COLO668 (cell line): ENCODE results near the gene AKAIN1.

Experiments used
- DNase-seq: peaks from one replicate; lab custom pipeline; 2025; ENCODE audit not compliant: unreplicated experiment; lab: John Stamatoyannopoulos, UW

Gene AKAIN1, protein sequence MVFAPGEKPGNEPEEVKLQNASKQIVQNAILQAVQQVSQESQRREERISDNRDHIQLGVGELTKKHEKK

GRCh38 chr18:5197032-5197434, at the start of gene AKAIN1:
TSS of gene AKAIN1 (minus strand) at chr18:5197257. CDS start at chr18:5197053, 204 bp downstream.
- peak; percentile 57 for DNase-seq

GRCh38 chr18:5244941-5245340, 47.9 kb upstream of the AKAIN1 start:
- no peak for DNase-seq

DNA sequence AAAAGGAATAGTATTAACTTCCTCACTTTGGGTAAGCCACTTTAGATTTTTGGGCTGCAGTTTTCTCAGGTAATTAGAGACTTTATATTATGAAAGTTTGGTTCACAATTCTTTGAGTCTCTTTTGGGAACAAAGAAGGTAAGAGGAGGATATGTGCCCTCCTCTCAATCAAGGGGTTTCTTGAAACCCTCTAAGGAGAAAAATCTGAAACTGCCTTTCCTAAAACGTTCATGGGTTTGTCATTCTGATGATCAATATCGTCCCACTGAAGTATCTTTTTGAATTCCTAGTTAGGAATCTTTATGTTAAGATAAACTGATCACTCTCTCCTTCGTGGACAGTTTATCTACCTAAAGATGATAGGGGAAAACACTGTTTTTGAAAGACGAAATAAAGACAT, 42.4 kb upstream of the AKAIN1 start:
- no peak for DNase-seq

GRCh38 chr18:5238371-5238976, 41.4 kb upstream of the AKAIN1 start:
- peak; percentile 76 for DNase-seq

DNA sequence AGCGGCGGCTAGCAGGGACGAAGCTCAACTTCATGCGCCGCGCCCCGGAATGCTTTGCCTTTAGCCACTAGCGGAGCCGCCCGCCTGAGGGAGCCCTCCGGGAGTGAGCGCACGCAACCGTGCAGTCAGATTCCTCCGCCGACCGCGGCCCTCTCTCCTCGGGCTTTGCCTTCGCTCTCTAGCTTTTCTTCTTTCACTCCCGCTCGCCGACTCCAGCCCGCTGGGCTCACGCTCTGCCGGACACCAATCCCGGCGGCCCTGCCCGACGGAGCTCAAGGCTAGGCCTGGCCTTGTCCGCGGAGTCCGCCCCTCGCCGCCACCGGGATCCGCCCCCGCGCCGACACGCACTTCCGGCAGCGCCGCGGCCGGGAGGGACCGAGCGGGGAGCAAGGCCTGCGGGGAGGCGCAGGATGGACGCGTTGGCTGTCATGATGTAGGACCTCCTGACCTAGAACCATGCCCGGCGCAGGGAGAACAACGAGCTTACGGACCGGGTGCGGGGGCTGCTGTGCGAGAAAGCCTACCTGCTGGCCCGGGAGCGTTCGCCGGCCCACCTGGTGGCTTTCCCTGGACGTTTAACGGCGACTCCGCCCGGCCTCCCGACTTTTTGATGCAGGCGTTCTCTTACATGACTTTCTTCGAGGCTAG, 40.8 kb upstream of the AKAIN1 start:
- peak; percentile 98 for DNase-seq

GRCh38 chr18:5237083-5237722, 40.1 kb upstream of the AKAIN1 start:
- no peak for DNase-seq

DNA sequence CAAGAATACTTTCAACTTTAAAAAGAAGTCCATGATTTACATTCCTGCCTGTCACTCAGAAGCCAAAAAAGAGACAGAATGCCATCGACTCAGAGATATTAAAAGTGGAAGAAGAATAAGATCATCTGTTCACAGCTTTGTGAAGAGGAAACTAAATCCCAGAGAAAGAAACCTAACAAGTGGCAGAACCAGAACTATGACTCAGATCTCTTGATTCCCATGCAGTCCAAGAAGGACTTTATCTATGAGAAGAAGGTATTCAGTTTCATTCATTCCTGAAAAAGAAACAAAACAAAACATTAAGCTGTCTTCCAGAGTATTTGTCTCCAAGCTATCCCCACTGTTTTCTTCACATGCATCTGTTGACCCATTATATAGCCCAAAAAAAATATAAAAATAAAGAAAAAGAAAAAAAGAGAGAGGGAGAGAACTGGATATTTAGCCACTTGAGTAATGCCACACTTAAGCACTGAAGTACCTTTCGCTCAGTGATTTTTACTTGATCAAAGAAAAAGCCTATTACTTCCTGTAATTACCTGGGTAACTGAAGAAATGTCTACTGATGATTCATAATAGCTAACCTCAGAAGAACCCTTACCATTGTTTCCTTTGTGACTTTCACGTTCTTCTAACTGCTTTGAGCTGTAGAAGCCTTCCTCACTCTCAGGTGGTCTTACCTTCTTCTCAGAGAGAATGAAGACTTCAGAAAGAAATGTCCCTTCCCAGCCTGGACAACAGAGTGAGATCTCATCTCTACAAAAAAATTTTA, 17.7 kb upstream of the AKAIN1 start:
- DNase-seq, result no peak

DNA sequence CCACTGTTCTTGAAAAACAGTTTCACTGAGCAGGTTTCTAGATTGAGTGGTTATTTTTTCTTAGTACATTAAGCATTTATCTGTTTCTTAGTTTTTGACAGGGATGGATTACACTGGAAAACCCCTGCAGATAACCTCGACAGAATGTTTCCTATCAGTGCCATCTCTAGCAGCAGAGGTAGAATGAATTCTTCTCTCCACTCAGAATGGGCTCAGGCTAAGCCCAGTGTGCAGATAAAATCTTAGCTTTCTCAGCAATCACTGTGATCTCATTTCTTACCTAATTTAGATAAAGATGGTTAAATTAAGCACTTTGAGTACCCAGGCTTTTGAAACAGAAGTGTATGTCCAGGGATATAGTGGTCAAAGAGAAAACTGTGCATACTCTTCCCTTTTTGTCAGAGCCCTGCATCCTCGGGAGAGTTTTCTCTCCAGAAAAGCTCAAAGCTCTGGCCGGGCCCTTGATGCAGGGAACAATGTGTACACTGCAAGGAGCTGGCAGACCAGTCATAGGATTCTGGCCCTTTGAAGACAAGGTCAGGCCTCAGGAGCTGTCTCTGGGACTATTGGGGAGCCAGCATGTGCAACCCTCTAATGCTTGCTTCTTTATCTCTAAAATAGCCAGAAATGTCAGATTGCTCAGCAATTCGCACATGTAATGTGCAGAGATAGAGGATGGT, 10.6 kb upstream of the AKAIN1 start:
- DNase-seq, result no peak

GRCh38 chr18:5198311-5198710, 1.3 kb upstream of the AKAIN1 start:
- no peak for DNase-seq

DNA sequence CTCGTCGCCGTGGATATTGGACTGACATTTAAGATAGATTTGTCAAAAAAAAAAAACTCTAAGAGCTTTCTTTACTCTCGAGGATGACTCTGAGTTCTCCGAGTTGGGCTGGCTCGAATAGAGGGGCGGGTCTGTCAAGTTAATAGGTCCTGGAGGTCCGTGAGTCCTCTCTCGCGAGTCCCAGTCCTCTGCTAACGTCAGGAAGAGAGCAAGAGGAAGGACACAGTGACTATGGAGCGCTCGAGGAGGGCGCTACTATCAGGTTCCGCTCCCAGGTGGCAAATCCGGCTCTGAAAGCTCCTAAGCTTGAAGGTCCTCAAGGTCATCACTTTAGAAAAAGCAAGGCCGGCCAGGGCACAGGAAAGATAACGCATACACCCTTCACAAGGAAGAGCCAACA, 404 bp upstream of the AKAIN1 start:
- DNase-seq, result peak; percentile 18

GRCh38 chr18:5196253-5197031, 615 bp downstream of the AKAIN1 start:
- DNase-seq, result peak; percentile 30

- no peak for DNase-seq
Observed at GRCh38 chr18:5195656-5196055, 1.4 kb downstream of the AKAIN1 start.

DNA sequence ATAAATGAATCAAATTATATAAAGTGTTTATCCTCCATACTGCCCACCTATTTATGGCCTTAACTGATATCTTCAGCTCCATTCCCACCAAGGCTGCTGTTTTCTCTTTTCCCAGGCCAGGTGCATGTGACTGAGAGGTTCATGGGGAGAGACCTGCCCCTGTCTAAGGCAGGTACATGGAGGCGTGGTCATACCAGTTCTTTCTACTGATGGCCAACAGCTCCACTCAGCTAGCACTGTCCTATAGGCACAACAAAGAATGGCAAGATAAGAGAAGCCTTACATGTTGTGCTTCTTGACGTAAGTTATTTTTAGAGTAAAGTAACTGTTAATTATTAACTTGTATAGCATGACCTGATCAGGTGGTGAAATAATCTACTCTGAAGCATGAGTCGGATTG, 16.8 kb downstream of the AKAIN1 start:
- DNase-seq, result peak; percentile 27

- DNase-seq, result no peak
Observed at GRCh38 chr18:5178519-5178918, 18.5 kb downstream of the AKAIN1 start.

GRCh38 chr18:5175378-5175777, 21.7 kb downstream of the AKAIN1 start:
- no peak for DNase-seq

DNA sequence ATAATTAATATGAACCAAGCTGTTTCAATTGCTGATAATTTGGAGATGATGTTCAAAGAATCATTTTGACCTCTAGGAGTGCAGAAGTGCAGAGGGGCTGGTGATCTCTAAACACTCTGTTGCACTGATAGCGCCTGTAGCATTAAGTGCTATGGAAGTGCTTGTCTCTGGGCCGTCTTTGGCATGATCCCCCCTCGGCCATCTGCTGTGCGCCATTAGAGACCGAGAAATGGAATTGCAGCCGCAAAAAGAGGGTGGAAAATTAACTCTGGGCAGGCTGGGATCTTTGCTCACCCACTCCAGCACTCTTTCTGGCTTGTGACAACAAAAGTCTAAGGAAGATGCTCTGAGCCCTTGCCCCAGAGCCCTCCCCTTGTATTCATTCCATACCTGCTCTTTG, 23.4 kb downstream of the AKAIN1 start:
- DNase-seq, result no peak

- DNase-seq, result no peak
Observed at GRCh38 chr18:5173236-5173635, 23.8 kb downstream of the AKAIN1 start.

DNA sequence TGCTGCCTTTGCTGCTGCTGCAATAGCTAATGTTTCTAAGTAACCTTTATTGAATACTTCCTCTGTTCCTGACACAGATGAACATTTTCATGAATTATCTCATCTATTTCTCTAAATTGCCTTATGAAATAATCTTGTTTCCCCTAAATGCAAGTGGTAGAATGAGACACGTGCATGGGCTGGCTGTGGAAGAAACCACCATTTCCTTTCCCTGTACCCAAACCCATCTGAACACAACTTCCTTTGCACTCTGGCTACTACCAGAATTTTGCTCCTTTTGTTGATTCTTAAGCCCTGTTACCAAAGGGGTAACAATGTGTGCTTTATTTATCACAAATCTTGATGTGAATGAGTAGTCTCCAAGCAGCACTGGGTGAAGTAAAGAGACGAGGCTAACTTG, 29.2 kb downstream of the AKAIN1 start:
- DNase-seq, result no peak

- DNase-seq, result no peak
Observed at GRCh38 chr18:5166606-5167280, 30.3 kb downstream of the AKAIN1 start.

GRCh38 chr18:5164903-5165302, 32.2 kb downstream of the AKAIN1 start:
- DNase-seq, result no peak
